ENCODE measurements around the gene MLC1. TPM values are rescaled to one million over a fixed set of nuclear protein-coding genes. Genes with fewer than 3 reads are reported as not detected.

The MLC1 gene
- total and polyA plus RNA-seq, 2 of the 4 experiments (the other 2 are of a cell fraction) = 0.10 TPM; not detected in 1

- ATAC-seq (ENCODE audit: low read depth) = no peak
- Histone ChIP-seq H4K91ac (ENCODE audit: insufficient read depth, low read depth, low read length) (no peak overlapping the region), H3K18ac (ENCODE audit: low read depth, low read length) (no peak overlapping the region), H3K23ac (ENCODE audit: low read depth, low read length) (no peak overlapping the region), H2BK120ac (ENCODE audit: low read depth, low read length) (no peak overlapping the region), H3K4ac (ENCODE audit: low read depth, low read length) (no peak overlapping the region), H3K4me3 (ENCODE audit: insufficient read depth, low read depth, low read length) (no peak overlapping the region), H3K36me3 (ENCODE audit: control insufficient read depth, insufficient read depth, low read length) (no peaks in the 10 kb centered on the region), H3K9me3 (ENCODE audit: control insufficient read depth, insufficient read depth, low read length) (peaks cover 4% of the 10 kb centered on the region), H2BK20ac (ENCODE audit: low read depth, low read length) (no peak overlapping the region), H4K20me1 (ENCODE audit: insufficient read depth, low read length) (no peaks in the 10 kb centered on the region), H3K14ac (replicated peaks; ENCODE audit: low read depth, low read length) (no peak overlapping the region), H2BK15ac (ENCODE audit: low read depth, low read length) (no peak overlapping the region), H3K79me1 (ENCODE audit: low read depth in 1 of 2, low read length in 2 of 2) (no peaks in the 10 kb centered on the region), H2AFZ (replicated peaks; ENCODE audit: low read length, poor library complexity) (no peak overlapping the region), H3K56ac (ENCODE audit: extremely low read depth, insufficient read depth, low read length) (no peak overlapping the region), H3K4me1 (ENCODE audit: control insufficient read depth, insufficient read depth, low read length) (no peaks in the 10 kb centered on the region; the same call in 1 of the 2 replicates), H3K27me3 (ENCODE audit: control insufficient read depth, insufficient read depth, low read length) (peaks cover 18% of the 10 kb centered on the region), H3K9ac (ENCODE audit: low read depth, low read length) (no peak overlapping the region), H4K8ac (ENCODE audit: low read depth in 2 of 2, low read length in 2 of 2) (no peak overlapping the region), H2AK5ac (ENCODE audit: low read depth, low read length) (no peak overlapping the region), H2AK9ac (replicated peaks; ENCODE audit: low read depth, low read length, poor library complexity) (no peak overlapping the region), H3K9me1 (ENCODE audit: insufficient read depth, low read length) (no peaks in the 10 kb centered on the region), H2BK5ac (ENCODE audit: low read depth, low read length, poor library complexity, severe bottlenecking) (no peak overlapping the region), H3K4me2 (ENCODE audit: low read depth, low read length) (no peak overlapping the region), H3K27ac (ENCODE audit: insufficient read depth, low read length) (no peak overlapping the region), H4K5ac (ENCODE audit: low read depth, low read length) (no peak overlapping the region)
- BruUV-seq (replicated peaks) = no TSS peak
- intact Hi-C loops (cut with micrococcal nuclease) (no loop called here), in situ Hi-C loops (cut with MboI; ENCODE audit: low sequenced_read_pairs) (loop anchor here (5.0 kb wide), 1 partner anchor 102 kb away; no protein-coding TSS in a partner anchor), dilution Hi-C loops (cut with HindIII; ENCODE audit: low sequenced_read_pairs, unreplicated experiment) (no loop called here)
- ChIA-PET CTCF (no interaction called here), POLR2A (ENCODE audit: unreplicated experiment) (no interaction called here)
- no peak for TF ChIP-seq NFE2L2 (IDR thresholded peaks at IDR 0.05; ENCODE audit: low read depth, low read length)
- TF ChIP-seq BHLHE40 (IDR thresholded peaks at IDR 0.05; ENCODE audit: low read depth, low read length) = no peak
- no peak for TF ChIP-seq MXI1 (IDR thresholded peaks at IDR 0.05; ENCODE audit: borderline replicate concordance, low read depth, low read length)
- no peak for TF ChIP-seq CHD1 (IDR thresholded peaks at IDR 0.05; ENCODE audit: low read depth, low read length)
- TF ChIP-seq FOS (IDR thresholded peaks at IDR 0.05; ENCODE audit: low read depth, low read length) = no peak
- TF ChIP-seq USF2 (IDR thresholded peaks at IDR 0.05; ENCODE audit: low read depth, low read length) = no peak
- no peak for TF ChIP-seq SMC3 (IDR thresholded peaks at IDR 0.05; ENCODE audit: low read depth, low read length)
- no peak for TF ChIP-seq CEBPB (IDR thresholded peaks at IDR 0.05; ENCODE audit: low read depth, low read length)
- TF ChIP-seq POLR2A (IDR thresholded peaks at IDR 0.05; ENCODE audit: low read depth, low read length) = no peak
- TF ChIP-seq ELK1 (IDR thresholded peaks at IDR 0.05; ENCODE audit: borderline replicate concordance, low read depth, low read length) = no peak
- no peak for TF ChIP-seq MAZ (IDR thresholded peaks at IDR 0.05; ENCODE audit: borderline replicate concordance, low read depth, low read length)
- no peak for TF ChIP-seq RFX5 (IDR thresholded peaks at IDR 0.05; ENCODE audit: low read depth, low read length)
- TF ChIP-seq RAD21 (IDR thresholded peaks at IDR 0.05; ENCODE audit: low read length) = no peak
- TF ChIP-seq CTCF (conservative IDR thresholded peaks at IDR 0.05; ENCODE audit: low read depth, low read length) = no peak
- TF ChIP-seq MAFK (IDR thresholded peaks at IDR 0.05; ENCODE audit: low read depth, low read length) = no peak
- 79% methylated on average over 15 of the region's 43 CpGs; no CpG with 5 or more reads in 1 of the 2 experiments for WGBS, 2 experiments (ENCODE audit: extremely low coverage in 2 of 2, insufficient read length in 1 of 2)
- no peak for DNase-seq
Measured at GRCh38 chr22:50034126-50035081, 50.8 kb downstream of the MLC1 start.
